GM19351 (cell line): ENCODE results near the gene DYNLRB1.
"Not testable (repeated sequence)": the region's sequence is repeated elsewhere in the genome, so short reads cannot be mapped to it uniquely, and the experiment has no call there.

ENCODE experiments used
- ATAC-seq: cut with Tn5 transposase; IDR thresholded peaks from one replicate; pipeline ENCODE4 v1.9.1; 2021; ENCODE audit warnings: mild to moderate bottlenecking, moderate library complexity; ENCODE audit not compliant: unreplicated experiment

Gene DYNLRB1

DNA sequence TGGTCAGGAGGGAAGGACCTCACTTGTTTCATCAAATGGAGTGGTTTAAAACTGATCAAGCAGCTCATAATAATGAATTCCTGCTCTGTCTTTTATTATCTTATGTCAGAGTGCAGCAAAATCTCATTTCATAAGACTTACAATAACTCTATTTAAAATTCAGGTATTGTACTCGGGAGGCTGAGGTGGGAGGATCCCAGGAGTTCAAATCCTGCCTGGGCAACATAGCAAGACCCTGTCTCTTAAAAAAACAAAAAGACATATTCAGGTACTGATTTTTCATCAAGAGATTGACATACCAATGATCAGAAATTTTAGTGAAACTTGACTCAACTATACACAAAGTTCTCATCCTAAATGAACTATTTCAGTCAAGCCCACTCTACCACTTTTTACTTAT, 5.6 kb upstream of the DYNLRB1 start:
- ATAC-seq: no peak

DNA sequence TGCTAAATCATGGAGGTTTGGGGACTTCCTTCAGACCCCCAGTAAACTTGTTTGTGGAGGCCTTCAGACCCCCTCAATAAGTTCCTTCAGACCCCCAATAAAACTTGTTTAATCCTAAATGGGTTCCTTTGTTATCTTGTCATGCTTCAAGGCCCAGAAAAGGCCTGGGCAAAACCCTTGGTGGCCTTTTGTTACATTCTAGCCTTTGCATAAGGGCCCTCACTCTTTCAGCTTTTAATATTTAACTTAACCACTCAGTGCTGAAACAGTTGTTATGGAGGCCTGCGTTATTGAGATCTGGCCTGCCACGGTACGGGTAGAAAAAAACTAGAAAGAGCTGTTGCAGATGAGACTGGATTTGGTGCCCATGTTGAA, 4.3 kb upstream of the DYNLRB1 start:
- ATAC-seq: no peak

DNA sequence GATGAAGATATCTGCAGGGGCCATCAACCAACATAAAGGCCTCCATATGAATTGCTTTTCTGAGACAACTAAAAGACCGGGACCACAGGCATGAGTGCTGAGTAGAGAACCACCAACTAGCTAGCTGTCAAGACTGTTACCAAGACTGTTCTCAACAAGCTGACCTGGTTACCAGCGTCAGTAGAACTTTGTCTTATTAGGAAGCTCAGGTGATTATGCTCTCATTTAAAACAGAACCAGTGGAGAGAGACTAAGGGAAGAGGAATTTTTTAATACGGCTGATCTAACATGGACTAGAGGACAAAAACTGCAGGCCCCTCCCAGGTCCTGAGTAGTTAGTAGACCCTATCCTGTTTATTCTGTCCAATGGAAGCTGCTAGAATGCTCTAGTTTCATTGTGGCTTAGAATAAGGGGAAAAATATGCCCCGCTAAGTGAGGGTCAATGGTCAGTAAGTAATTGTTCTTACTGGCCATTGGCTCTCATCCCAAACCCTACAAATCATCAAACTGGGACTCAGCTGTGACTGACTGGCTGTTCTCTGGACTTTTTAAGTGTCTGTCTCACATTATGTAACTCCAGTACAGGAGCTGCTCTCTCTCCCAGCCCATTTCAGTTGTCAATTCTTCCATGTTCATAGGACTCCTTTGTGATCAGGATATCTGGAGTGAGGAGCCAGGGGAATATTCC, 3.8 kb upstream of the DYNLRB1 start:
- no peak for ATAC-seq

DNA sequence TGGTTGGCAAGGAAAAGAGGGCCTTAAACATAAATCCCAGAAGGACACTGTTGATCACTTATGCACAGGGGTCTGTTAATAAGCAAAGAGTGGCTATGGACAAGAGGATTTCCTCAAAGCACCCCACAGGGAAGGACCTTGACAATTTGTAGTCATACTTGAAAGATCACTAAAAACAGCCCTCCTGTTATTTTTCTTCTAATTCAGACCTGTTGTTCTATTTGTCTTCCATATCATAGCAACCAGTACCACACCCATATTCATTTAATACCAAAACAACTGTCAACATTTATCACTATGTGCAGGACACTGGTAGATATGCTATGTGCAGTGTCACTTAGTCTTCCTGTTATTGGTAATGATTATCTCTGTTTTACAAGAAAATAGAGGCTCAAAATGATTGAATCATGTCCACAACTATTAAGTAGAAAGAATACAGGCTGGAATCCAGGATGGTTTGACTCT, 3.2 kb upstream of the DYNLRB1 start:
- ATAC-seq: no peak

DNA sequence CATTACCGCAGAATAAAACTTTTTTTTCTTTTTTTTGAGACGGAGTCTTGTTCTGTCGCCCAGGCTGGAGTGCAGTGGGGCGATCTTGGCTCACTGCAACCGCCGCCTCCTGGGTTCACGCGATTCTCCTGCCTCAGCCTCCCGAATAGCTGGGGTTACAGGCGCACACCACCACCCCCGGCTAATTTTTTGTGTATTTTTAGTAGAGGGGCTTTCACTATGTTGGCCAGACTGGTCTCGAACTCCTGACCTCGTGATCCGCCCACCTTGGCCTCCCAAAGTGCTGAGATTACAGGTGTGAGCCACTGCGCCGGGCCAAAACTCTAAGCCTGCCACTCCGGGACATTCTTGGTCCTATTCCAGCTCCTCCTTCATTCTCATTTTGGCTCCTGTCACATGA, 2.2 kb upstream of the DYNLRB1 start:
- not testable (repeated sequence) for ATAC-seq

DNA sequence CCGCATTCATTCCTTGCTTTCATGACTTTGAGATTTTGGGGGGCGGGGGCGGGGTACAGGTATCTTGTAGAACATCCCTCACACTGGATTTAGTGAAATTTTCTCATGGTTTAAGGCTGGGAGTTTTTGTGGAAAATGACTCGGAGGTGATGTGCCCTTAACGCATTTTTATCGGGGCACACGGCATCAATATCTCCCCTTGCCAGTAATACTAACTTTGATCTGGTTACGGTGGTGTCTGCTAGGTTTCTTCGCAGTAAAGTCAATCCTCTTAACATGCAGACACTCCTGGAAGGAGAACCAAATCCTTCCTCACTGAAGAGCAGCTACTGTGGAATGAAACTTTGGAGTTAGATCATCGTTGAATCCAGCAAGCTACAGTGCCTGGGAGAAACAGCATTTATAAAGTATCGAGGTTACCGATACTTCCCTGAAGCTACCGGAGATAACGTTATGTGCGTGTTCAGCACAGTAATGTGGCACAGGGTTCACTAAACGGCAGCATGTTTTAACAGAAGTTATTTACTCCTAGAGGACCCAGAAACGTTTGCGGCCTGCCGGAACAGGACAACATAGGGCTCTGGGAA, 1.2 kb upstream of the DYNLRB1 start:
- no peak for ATAC-seq

DNA sequence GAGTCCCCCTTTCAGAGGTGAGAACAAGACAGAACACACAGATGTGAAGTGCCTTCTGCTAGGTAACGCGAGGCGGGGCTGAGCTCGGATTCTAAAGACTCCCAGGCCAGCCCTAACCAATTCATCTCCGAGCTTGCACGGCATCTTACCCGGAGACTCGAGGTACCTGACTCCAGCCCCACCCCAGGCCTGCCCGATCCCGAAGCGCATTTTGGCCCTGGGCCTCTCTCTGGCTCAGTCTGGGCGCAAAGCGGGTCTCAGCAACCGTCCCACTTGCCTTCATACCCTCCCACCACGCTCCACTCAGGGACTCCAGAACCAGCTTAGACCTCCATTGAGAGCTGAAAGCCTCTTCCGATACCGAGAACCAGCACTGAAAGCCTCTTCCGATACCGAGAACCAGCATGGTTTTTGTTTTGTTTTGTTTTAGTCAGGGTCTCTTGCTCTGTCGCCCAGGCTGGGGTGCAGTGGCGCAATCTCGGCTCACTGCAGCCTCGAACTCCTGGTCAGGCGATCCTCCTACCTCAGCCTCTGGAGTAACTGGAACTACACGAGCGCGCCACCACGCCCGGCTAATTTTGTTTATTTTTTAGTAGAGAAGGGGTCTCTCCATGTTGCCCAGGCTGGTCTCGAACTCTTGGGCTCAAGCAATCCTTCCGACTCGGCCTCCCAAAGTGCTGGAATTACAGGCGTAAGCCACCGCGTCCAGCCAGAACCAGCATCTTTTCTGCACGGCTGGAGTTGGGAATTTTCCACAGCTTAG, 557 bp upstream of the DYNLRB1 start:
- peak; percentile 64 for ATAC-seq

DNA sequence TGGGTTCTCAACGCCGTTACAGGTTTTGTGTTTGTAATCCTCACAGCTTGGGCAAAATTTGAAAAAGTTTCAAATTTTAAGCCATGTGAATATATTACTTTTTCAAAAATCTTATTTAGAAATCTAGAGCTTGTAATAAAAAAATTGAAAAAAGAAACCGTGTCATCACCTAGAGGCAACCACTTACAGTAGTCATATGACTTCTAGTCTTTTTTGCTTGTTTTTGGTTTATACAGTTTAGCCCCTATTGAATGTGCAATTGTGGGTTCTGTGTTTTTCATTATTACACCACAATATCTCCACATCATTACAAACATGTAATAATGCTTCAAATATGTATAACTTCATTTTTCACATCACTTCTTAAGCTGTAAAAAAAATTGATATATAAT, 888 bp downstream of the DYNLRB1 start:
- ATAC-seq: no peak

DNA sequence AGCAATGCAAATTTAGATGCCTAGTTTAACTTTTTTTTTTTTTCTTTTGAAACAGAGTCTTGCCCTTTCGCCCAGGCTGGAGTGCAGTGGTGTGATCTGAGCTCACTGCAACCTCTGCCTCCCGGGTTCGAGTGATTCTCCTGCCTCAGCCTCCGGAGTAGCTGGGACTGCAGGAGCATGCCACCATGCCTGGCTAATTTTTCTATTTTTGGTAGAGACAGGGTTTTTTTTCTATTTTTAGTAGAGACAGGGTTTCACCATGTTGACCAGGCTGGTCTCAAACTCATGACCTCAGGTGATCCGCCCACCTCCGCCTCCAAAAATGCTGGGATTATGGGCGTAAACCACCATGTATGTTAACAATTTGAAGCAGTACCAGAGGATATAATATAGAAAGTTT, 2.6 kb downstream of the DYNLRB1 start:
- ATAC-seq: not testable (repeated sequence)

DNA sequence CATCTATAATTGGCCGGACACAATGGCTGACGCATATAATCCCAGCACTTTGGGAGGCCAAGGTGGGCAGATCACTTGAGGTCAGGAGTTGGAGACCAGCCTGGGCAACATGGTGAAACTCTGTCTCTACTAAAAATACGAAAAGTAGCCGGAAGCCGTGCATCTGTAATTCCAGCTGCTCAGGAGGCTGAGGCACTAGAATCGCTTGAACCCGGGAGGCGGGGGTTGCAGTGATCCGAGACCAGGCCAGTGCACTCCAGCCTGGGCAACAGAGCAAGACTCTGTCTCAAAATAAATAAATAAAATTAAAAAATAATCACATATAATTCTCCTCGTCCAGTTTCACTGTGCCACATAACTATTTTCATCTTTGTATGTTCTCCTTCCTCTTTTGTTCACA, 3.6 kb downstream of the DYNLRB1 start:
- ATAC-seq: not testable (repeated sequence)

DNA sequence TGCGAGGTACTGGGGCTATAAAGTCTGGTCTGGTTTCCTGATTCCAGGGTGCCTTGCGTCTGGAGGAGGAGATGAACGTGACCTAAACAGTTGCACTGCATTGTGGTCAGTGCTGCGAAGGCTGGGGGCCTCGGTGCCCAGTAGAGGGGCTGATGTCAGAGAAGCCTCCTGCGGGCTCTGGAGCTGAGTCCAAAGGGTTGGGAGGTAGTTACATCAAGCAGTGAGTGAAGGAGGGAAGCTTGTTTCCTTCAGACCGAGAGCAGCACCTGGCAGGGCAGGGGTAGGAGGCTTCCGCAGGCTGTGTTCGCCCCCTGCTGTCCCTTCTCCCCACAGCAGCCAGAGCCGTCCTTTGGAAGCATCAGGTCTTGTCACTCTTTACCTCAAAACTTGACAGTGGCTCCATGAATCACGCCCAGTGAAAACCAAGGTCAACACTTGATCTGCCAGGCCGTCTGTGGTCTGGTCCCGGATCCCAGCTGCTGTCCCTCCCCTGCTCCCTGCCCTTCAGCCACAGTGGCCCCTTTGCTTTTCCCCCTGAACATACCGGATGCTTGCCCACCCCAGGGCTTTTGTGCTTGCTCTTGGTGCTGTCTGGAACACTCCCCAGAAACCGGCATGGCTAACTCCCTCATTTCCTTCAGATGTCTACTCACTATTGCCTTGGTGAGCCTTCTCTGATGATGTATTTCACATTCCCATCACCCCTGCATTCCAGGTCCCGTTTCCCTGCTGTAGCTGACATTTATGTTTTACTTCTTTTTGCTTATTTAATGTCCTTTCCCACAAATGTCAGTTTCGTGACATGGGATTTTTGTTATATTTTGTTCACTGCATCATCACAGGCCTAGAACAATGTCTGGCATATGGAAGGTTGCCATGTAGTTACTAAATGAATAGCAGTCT, 7.0 kb downstream of the DYNLRB1 start:
- ATAC-seq: no peak

DNA sequence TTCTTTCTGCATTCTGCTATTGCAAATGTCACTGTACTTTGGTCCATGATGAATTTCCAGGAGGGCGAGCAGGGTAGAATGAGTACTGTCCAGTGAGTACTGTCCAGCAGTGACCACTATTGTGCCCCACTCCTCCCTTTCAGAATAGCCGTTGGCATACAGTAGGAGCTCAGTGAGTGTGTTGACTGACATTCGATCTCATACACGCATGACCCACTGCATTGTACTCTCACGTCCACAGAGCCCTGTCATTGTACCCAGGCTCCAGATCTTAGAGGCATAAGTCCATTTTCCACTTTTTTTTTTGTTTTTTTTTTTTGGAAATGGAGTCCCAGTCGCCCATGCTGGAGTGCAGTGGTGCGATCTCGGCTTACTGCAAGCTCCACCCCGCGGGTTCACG, 8.2 kb downstream of the DYNLRB1 start:
- no peak for ATAC-seq

DNA sequence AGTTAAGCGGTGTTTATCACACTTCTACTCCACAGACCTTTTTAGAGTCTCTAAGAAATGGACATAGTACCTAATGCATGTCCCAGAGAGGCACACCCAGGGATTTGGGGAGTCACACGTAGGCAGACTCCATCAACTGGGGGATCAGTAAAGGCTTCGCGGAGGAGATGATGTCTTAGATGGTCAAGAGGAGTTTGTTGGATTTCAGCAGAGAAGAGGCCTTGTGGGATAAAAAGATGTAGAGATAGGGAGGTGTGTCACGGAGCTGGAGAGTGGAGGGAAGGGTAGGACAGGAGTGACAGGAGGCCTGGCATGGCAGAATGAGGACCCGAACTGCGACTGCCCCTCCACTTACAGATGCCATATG, 9.1 kb downstream of the DYNLRB1 start:
- ATAC-seq: no peak

DNA sequence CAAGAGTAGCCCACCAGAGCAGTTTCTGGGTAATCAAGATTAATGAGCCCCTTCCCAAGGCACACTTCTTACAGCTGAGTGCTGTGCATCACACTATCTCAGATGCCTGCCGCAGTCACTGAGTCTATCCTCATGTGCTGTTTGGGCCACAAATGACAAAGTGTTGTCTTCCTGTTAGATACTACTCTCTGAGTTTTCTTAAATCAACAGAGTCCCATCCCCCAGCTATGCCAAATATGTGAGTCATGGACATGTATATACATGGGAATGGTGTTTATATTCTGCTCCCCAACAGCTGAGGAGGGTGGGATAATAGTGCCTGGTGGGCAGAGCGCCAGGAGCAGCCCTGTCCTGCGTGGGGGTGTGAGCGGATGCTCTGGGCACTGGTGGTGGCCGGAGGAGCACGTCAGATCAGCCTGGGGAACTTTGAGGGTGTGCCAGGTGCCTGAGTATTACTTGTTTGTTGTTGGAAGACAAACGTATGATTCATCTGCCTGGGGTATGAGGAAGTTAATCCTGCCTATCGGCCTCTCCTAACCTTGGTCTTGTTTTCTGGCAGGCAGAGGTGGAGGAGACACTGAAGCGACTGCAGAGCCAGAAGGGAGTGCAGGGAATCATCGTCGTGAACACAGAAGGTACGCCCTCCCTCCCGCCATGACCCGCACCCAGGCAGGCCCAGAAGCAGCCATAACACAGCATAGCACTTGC, 9.6 kb downstream of the DYNLRB1 start:
- no peak for ATAC-seq

DNA sequence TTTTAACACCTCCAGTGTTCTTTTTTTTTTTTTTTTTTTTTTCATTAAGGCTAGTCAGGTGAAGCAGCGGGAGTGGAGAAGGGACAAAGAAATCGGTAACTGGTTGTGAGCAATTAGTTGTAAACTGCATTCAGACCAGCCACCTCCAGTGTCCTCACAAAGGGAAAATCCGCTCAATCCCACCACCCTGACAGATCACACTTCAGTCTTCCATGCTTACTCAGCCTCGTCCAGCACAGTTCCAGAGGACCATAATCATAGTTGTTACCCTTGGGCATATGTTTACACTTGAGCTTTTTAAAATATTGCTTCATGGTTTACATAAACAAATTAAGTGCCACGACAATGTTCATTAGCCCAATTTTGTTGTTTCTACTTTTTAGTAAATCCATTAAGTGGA, 10.2 kb downstream of the DYNLRB1 start:
- ATAC-seq: no peak

DNA sequence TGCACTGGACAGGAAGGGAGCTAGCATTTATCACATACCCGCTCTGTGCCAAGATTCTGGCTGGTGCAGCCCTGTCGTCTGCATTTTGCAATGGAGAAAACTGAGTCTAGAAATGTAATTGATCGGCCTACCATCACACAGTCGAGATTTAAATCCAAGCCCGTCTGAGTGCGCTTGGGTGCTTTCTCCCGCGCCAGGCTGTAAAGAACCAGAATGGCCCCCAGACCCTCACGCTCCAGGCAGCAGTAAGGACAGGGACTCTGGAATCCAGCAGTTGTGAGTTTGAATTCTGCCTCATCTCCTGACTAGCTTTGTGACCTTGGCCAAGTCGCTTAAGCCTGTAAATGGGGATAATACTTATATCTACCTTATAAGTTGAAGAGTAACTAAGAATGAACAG, 10.8 kb downstream of the DYNLRB1 start:
- ATAC-seq: no peak

DNA sequence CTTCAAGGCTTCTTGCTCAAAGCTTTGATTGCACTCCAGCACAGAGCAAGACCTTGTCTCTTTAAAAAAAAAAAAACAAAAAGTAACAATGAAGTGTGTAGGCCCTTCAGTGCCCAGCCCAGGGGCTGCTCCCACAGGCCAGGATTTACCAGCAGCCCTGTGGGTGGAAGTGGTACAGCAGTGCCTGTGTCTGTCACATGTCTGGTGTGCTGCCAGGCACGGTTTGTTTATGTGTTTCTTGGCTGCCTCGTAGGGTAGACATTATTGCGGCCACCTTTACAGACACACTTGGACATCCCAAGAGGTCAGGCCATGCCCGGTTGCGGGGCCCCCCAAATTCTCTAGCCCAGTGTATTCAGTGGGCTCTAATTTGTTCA, 12.7 kb downstream of the DYNLRB1 start:
- ATAC-seq: no peak

DNA sequence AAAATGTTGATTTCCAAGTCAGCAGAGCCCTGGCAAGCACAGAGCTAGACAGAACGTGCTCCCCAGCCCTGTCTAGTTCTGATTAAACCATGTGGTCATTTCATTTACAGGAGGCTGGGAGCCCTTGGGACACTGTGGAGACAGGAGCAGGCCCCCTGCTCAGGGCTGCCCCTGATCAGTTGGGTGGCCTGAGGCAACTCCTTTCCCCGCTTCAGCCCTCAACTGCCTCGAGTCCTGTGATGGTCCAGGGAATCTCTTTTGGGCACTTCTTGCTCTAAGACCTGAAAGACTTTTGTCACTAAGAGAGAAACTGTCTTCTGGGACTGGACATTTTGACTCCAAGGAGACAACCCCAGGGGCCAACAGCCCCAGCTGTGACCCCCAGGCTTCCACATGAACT, 13.5 kb downstream of the DYNLRB1 start:
- ATAC-seq: no peak

DNA sequence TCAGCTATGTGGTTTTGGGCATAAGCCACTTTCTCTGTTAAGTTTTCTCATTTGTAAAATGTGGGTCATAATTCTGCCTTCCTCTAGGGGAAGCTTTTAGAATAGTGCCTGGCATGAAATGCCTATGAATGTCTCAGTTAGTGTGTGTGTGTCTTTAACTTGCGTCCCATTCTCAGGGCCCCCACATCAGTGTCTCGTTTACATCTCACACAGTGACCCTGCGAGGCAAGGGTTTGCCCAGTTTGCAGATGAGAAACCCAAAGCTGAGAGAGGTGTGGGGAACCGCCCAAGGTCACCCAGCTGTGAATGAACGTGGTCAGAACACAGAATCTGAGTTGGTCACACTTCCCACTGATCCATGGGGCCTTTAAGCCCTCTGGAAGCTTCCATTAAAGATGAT, 14.1 kb downstream of the DYNLRB1 start:
- no peak for ATAC-seq

DNA sequence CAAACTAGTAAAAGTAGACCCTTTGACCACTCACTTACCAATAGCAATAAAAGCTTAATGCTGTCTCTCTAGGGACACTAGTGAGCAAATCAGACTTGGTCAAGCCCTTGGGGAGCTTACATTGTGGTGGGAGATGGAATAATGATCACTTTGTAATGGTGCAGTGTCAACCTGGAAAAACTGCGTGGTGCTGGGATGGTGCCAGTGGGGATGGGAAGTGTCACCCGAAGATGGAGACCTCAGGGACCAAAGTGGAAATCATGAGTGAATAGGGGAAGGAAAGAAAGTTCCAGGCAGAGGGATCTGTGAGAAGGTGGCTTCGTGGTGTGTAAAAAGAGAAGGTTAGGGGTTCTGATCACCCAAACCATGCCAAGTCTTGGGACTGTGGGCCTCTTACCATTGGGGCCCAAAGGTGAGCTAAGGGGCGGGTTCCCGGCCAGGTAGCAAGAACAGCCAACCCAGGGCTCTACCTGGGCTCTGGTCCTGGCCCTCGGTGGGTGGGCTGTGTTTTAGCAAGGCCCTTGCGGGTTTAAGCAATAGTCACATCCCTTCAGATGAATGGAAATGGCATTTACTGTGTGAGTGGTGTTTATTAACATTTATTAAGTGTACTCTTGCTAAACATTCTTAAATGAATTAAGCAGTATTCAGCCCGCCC, 15.5 kb downstream of the DYNLRB1 start:
- no peak for ATAC-seq
